Mucosa of stomach (tissue), 1 donor: ENCODE results near the gene ASCL1.

Source experiments
- H3K27me3 ChIP-seq: one replicate; pipeline ENCODE4 v1.7.0; 2013; ENCODE audit warnings: mild to moderate bottlenecking, low read length; ENCODE audit not compliant: control insufficient read depth, insufficient read depth
- H3K36me3 ChIP-seq: one replicate; pipeline ENCODE4 v1.7.0; 2013; ENCODE audit warnings: low read length; ENCODE audit not compliant: control insufficient read depth, insufficient read depth
- H3K4me1 ChIP-seq: one replicate; pipeline ENCODE4 v1.7.0; 2013; ENCODE audit warnings: mild to moderate bottlenecking, low read length; ENCODE audit not compliant: control insufficient read depth, insufficient read depth
- H3K4me3 ChIP-seq: one replicate; pipeline ENCODE4 v1.7.0; 2013; ENCODE audit warnings: low read length
- H3K9ac ChIP-seq: one replicate; pipeline ENCODE4 v1.7.0; 2013; ENCODE audit warnings: mild to moderate bottlenecking, low read length, moderate library complexity
- H3K9me3 ChIP-seq: one replicate; pipeline ENCODE4 v1.7.0; 2013; ENCODE audit warnings: mild to moderate bottlenecking, low read length, moderate library complexity; ENCODE audit not compliant: control insufficient read depth
- donor health status: Pancreatic carcinoma.

Gene ASCL1

DNA sequence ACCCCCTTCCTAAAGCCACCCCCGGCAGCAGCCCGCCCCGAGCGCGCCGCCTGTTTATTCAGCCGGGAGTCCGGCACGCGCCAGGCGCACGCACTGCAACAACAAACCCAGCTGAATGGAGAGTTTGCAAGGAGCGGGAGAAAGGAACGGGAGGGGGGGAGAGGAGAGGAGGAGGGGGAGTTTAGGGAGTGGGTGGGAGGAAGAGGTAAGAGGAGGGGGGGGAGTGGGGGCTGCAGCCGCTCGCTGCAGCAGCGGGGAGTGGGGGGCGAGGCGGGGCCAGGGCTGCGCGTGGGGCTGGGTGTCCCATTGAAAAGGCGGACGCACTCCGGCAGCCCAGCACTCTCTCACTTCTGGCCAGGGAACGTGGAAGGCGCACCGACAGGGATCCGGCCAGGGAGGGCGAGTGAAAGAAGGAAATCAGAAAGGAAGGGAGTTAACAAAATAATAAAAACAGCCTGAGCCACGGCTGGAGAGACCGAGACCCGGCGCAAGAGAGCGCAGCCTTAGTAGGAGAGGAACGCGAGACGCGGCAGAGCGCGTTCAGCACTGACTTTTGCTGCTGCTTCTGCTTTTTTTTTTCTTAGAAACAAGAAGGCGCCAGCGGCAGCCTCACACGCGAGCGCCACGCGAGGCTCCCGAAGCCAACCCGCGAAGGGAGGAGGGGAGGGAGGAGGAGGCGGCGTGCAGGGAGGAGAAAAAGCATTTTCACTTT lies at the start of gene ASCL1:
Gene ASCL1, plus strand, starts transcription at position 336 of the 712 bp plus-strand sequence. CDS start 571 bp downstream, outside the sequence.
- peaks cover 84% of the 10 kb centered on the region for H3K27me3 ChIP-seq
- H3K36me3 ChIP-seq: no peaks in the 10 kb centered on the region
- H3K4me1 ChIP-seq: no peaks in the 10 kb centered on the region
- H3K9me3 ChIP-seq: no peaks in the 10 kb centered on the region
- H3K4me3 ChIP-seq: no peak within 1 kb of the TSS
- no peak within 1 kb of the TSS for H3K9ac ChIP-seq

DNA sequence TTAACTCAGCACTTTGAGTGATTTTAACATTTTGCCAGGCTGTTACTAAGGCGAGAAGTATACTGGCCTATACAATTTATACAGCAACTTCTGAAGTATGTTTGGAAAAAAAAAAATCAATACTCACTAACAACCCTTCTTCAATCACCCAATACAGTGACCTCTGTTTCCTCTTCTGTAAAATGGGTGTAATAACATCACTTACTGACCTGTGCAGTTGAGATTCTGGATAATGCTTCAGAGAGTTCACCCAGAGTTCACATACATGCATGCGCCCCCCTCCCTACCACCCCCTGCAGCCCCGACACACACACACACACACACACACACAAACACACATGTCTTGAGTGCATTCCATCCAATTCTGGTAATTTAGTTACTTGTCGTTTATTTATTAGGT lies 49.6 kb upstream of the ASCL1 start:
- H3K4me3 ChIP-seq: no peak overlapping the region
- H3K9me3 ChIP-seq: no peaks in the 10 kb centered on the region
- no peaks in the 10 kb centered on the region for H3K27me3 ChIP-seq
- no peaks in the 10 kb centered on the region for H3K4me1 ChIP-seq
- H3K9ac ChIP-seq: no peak overlapping the region
- no peaks in the 10 kb centered on the region for H3K36me3 ChIP-seq

DNA sequence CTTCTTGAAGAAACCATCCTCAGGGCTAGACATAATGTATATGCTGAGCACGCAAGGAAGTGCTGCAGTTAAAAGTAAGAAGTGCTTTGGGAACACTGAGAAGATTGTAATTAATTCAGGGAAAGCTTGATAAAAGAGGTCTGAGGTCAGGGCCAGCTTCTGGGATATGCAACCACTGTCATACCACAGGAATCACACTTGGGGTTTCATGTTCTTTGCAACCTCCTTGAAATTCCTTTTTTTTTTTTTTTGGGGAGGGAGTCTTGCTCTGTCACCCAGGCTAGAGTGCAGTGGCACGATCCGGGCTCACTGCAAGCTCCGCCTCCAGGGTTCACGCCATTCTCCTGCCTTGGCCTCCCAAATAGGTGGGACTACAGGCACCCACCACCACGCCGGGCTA lies 47.3 kb upstream of the ASCL1 start:
- Histone ChIP-seq H3K4me1 (no peaks in the 10 kb centered on the region), H3K9ac (no peak overlapping the region), H3K27me3 (no peaks in the 10 kb centered on the region), H3K9me3 (no peaks in the 10 kb centered on the region), H3K36me3 (no peaks in the 10 kb centered on the region), H3K4me3 (no peak overlapping the region)

DNA sequence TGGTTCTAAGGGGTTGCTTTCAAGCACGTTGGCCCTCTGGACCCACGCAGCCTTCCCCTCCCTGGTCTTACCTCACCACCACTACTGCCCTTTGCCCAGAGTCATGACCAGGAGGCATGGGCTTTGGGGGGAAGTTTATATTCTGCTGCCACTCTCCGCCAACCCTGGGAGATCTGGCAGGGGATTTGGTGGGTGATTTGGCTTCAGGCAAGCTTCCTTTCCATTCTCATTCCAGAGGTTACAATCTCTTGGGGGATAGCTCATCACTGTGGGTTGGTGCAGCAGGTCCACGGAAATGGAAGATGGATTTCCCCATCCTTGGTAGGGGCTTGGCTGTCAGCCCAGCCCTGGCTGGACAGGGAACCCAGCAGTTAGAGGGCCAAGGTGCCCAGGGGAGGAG lies 46.7 kb upstream of the ASCL1 start:
- no peak overlapping the region for H3K4me3 ChIP-seq
- H3K27me3 ChIP-seq: no peaks in the 10 kb centered on the region
- no peaks in the 10 kb centered on the region for H3K4me1 ChIP-seq
- H3K9me3 ChIP-seq: no peaks in the 10 kb centered on the region
- H3K9ac ChIP-seq: no peak overlapping the region
- H3K36me3 ChIP-seq: no peaks in the 10 kb centered on the region

DNA sequence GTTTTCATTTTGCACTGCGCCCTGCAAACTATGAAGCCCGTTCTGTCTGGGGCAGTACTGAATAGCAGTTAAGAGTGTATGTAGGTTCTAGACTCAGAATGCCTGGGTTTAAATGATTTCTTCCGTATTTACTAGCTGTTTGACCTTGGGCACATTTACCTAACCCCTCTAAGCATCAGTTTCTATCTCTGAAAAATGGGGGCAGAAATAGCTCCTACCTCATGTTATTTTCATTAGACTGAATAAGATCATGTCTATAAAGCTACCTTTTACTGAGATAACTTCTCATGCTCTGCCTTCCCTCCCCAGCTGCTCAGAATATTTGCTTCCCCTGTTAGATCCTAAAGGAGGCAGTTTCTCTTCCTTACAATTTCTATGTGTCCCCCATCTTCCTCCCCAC lies 46.2 kb upstream of the ASCL1 start:
- H3K9me3 ChIP-seq: no peaks in the 10 kb centered on the region
- no peak overlapping the region for H3K4me3 ChIP-seq
- no peak overlapping the region for H3K9ac ChIP-seq
- H3K4me1 ChIP-seq: no peaks in the 10 kb centered on the region
- no peaks in the 10 kb centered on the region for H3K36me3 ChIP-seq
- H3K27me3 ChIP-seq: no peaks in the 10 kb centered on the region

DNA sequence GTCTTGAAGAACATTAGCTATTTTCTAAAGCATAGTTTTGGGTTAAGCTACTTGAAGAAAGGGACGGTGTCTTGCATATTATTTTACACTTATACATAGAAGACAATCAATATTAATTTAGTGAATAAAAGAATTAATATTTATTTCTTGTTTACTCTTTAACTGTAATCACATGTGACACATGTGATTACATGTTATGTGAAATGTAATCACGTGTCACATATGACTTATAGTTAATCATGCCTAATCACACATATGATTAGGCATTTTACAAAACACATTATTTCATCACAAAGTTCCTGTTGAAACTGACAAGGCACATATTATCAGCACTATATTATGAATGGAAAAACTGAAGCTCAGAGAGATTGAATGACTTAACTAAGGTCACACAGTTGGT lies 45.2 kb upstream of the ASCL1 start:
- Histone ChIP-seq H3K4me3 (no peak overlapping the region), H3K36me3 (no peaks in the 10 kb centered on the region), H3K27me3 (peaks cover 5% of the 10 kb centered on the region), H3K9ac (no peak overlapping the region), H3K9me3 (no peaks in the 10 kb centered on the region), H3K4me1 (no peaks in the 10 kb centered on the region)

DNA sequence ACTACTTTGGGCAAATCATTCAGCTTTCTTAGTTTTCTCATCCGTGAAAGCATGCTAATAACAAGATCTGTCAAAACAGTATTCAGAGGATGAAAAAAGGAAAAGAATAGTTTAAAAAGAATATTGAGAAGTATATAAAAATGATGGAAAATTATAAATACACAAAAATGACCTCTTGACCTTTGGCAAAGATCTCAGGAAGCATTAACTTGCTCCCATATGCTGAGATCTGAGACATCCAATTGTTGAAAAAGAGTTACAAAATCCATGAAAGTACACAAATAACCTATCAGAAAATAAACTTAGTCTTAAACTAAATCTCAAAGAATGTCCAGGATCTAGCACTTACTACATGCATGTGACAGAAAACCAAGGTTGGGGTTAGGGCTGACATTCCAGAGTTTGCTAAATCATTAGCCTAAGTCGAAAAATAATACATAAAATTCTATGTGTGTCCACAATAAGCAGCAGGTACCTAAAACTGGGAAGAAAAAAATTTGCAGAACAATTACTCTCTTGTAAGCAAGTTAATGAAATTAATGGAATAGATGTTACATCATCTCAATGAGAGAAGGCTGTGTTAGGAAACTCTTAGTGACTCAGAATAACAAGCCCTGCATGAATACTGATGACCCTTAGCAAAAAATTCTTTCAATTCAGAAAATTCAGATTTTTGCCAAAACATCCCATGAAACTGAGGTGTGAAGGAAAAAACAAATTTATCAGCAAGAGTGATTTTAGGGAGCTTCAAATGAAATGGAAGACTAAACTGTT lies 43.8 kb upstream of the ASCL1 start:
- Histone ChIP-seq H3K27me3 (peaks cover 10% of the 10 kb centered on the region), H3K36me3 (no peaks in the 10 kb centered on the region), H3K4me3 (no peak overlapping the region), H3K9ac (no peak overlapping the region), H3K9me3 (no peaks in the 10 kb centered on the region), H3K4me1 (no peaks in the 10 kb centered on the region)

DNA sequence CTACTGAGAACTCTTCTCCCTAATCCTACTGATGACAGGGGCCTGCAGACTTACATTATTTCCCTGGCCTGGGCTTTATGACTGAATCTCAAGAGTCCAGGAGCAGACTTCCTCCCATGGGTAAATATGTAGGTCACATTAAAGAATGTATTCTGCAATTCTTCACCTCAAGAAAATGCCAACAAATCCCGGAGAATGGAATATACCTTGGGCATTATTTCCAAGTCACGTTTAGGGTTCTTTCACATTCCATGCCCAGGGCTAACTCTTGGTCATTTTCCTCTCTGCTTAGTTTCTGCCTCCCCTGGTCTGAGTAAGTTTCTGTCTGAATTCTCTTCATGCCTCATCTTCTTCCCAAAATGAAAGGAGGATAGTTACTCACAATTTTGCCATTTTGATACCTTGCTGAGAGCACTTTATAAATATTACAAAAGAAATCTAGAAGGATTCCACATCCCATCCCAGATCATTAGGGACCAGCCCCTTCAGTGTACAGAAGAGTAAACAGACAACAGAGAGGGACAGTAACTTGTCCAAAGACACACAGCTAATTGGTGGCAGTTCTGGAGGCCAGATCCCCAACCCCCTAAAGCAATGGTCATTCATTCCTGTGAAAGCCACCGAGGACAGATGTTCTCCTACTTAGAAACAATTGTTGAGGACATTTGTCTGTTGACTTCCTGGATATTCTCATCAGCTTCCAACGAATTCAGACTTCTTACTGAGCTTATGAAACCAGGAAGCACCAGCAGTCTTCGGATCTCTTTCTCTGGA lies 41.0 kb upstream of the ASCL1 start:
- Histone ChIP-seq H3K36me3 (no peaks in the 10 kb centered on the region), H3K9ac (peak overlapping the region; percentile 4), H3K9me3 (no peaks in the 10 kb centered on the region), H3K27me3 (peaks cover 10% of the 10 kb centered on the region), H3K4me1 (no peaks in the 10 kb centered on the region), H3K4me3 (no peak overlapping the region)

DNA sequence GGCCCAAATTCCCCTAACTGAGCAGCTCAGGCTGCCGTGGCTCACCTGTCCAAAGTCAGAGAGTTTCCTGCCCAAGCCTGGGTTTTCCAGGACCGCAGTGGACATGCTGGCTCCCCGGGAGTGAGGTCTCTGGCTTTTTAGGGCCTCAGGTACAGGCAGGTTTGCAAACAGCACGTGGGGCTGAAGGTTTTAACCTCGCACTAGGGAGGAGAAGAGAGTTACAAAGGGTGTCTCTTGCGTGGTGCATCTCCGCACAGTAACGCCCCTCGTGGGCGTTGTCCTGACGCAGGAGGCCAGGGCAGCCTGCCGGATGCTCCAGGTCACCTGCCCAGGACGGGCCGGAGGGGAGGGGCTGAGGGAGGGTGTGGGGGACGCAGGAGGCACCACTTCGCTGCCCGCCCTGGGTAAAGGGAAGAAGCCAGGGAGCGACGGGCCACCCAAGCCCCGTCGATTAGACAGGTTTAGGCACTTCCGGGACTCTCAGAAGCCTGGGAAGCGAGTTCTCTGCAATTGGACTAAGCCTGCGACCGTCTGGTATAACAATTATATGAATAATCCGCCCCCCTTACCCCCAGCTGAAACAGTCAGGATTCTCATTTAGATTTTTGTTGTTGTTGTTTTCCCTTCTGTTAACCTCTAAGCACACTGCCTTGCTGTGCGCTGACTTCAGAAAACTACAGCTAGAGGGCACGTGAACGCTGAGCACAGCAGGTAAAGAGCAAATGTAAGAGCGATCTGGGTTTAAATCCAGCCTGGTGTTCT lies 40.3 kb upstream of the ASCL1 start, which contains the start of gene PAH:
Gene PAH, minus strand, starts transcription at position 219 of the 762 bp plus-strand sequence. Its CDS starts 114 bp downstream, at position 105.
- no peak within 1 kb of the TSS for H3K4me3 ChIP-seq
- no peaks in the 10 kb centered on the region for H3K4me1 ChIP-seq
- no peaks in the 10 kb centered on the region for H3K36me3 ChIP-seq
- H3K9ac ChIP-seq: peak within 1 kb of the TSS; percentile 4
- peaks cover 10% of the 10 kb centered on the region for H3K27me3 ChIP-seq
- H3K9me3 ChIP-seq: no peaks in the 10 kb centered on the region

DNA sequence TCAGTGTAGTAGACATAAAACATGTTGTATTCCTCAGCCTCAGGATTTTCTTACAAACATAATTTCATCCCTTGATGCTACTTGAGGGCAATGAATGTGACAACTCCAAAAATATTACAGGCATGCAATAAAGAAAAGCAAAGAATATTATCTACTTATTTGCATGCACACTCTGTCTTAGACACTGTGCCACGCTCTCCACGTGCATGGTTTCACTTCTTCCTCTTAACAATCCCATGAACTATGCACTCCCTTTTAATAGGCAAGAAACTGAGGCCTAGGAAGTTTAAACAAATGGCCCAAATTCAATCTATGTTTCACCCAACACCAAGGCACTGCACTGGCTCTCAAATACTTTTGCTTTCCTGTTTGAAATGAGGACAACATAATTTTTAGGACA lies 38.6 kb upstream of the ASCL1 start:
- Histone ChIP-seq H3K4me3 (no peak overlapping the region), H3K9ac (no peak overlapping the region), H3K4me1 (no peaks in the 10 kb centered on the region)

DNA sequence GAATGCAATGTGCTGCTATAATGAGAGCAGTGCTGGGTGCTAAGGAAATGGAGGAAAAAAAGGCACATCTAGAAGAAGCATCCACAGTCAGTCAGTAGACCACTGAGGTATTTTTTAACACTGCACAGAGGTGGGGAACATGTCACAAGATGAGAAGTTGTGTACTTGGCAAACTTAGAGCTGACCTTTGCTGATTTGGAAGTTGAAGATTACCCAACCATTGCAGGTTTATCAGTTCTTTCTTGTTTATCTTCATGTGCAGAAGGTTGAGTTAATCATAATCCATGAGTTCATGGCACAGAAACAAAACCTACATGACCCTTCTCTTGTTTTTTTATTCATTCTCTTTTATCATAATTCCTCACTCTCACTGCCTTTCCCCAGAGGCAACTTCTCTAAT lies 37.2 kb upstream of the ASCL1 start:
- no peak overlapping the region for H3K9ac ChIP-seq
- H3K4me3 ChIP-seq: no peak overlapping the region
- no peaks in the 10 kb centered on the region for H3K36me3 ChIP-seq
- peaks cover 10% of the 10 kb centered on the region for H3K27me3 ChIP-seq
- no peaks in the 10 kb centered on the region for H3K4me1 ChIP-seq
- no peaks in the 10 kb centered on the region for H3K9me3 ChIP-seq

More for the DNA sequence above, 38.6 kb upstream of the ASCL1 start:
- peaks cover 10% of the 10 kb centered on the region for H3K27me3 ChIP-seq
- H3K36me3 ChIP-seq: no peaks in the 10 kb centered on the region
- H3K9me3 ChIP-seq: no peaks in the 10 kb centered on the region
